MV-4-11 (cell line): Measurements from ENCODE around the gene SLC44A3.

Source experiments
- DNase-seq: peaks from one replicate; lab custom pipeline; 2025; lab: John Stamatoyannopoulos, UW

SLC44A3 gene

GRCh38 chr1:94819945-94820746 lies at the start of gene SLC44A3:
SLC44A3 (plus strand) TSS chr1:94820357; CDS start chr1:94820452, 95 bp downstream.
- peak; percentile 3 for DNase-seq

GRCh38 chr1:94772230-94772641 lies 47.9 kb upstream of the SLC44A3 start:
- peak; percentile 84 for DNase-seq

- peak; percentile 74 for DNase-seq
These were observed 47.3 kb upstream of the SLC44A3 start for GRCh38 chr1:94772845-94773244.

GRCh38 chr1:94773296-94773809 lies 46.8 kb upstream of the SLC44A3 start:
- DNase-seq: no peak

- no peak for DNase-seq
These were observed 46.2 kb upstream of the SLC44A3 start for GRCh38 chr1:94773931-94774422.

GRCh38 chr1:94776474-94776873 lies 43.7 kb upstream of the SLC44A3 start:
- DNase-seq: no peak

- no peak for DNase-seq
These were observed 42.9 kb upstream of the SLC44A3 start for GRCh38 chr1:94777281-94777680.

- no peak for DNase-seq
These were observed 41.3 kb upstream of the SLC44A3 start for GRCh38 chr1:94778808-94779207.

GRCh38 chr1:94783342-94784189 lies 36.6 kb upstream of the SLC44A3 start:
- no peak for DNase-seq

- DNase-seq: no peak
These were observed 36.0 kb upstream of the SLC44A3 start for GRCh38 chr1:94784190-94784515.

GRCh38 chr1:94787691-94788090 lies 32.5 kb upstream of the SLC44A3 start:
- DNase-seq: peak; percentile 23

- no peak for DNase-seq
These were observed 29.9 kb upstream of the SLC44A3 start for GRCh38 chr1:94790246-94790645.

GRCh38 chr1:94790670-94791069 lies 29.5 kb upstream of the SLC44A3 start:
- no peak for DNase-seq

- DNase-seq: peak; percentile 96
These were observed 27.5 kb upstream of the SLC44A3 start for GRCh38 chr1:94792473-94793295.

GRCh38 chr1:94793296-94793656 lies 26.9 kb upstream of the SLC44A3 start:
- DNase-seq: peak; percentile 60

GRCh38 chr1:94795434-94795833 lies 24.7 kb upstream of the SLC44A3 start:
- DNase-seq: no peak

- peak; percentile 8 for DNase-seq
These were observed 23.9 kb upstream of the SLC44A3 start for GRCh38 chr1:94796266-94796665.

GRCh38 chr1:94797291-94797690 lies 22.9 kb upstream of the SLC44A3 start:
- no peak for DNase-seq

GRCh38 chr1:94798054-94798453 lies 22.1 kb upstream of the SLC44A3 start:
- no peak for DNase-seq

- DNase-seq: peak; percentile 37
These were observed 21.7 kb upstream of the SLC44A3 start for GRCh38 chr1:94798462-94798861.

GRCh38 chr1:94799206-94799605 lies 21.0 kb upstream of the SLC44A3 start:
- DNase-seq: no peak
